GM19328 (cell line): ENCODE data around the gene PADI4.
"Not testable (repeated sequence)": the region's sequence is repeated elsewhere in the genome, so short reads cannot be mapped to it uniquely, and the experiment has no call there.

Experiments
- ATAC-seq: cut with Tn5 transposase; IDR thresholded peaks from one replicate; pipeline ENCODE4 v1.9.1; 2021; ENCODE audit warnings: mild to moderate bottlenecking, moderate library complexity; ENCODE audit not compliant: unreplicated experiment

The PADI4 gene

DNA sequence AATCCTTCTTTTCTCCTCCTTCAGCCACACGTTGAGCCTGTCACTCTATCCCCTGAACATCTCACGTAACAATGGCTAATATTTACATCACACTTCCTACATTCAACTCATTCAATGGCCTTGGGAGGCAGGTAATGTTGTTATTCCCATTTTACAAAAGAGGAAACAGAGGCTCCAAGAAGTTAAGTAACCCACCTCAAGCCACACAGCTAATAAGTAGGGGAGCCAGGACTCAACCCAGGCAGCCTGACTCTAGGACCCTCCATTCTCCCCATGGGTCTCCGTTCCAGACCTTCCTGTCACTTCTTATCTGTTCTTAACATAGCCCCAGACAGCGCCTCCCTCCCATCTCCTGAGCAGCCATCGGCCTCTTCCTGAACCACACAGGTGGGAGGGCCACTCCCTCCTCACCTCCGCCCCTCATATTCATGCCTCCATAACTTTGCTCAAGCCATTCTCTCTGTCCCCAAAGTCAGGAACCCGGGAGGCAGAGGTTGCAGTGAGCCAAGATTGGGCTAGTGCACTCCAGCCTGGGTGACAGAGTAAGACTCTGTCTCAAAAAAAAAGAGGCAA is 2.2 kb downstream of the PADI4 start:
- ATAC-seq = no peak

DNA sequence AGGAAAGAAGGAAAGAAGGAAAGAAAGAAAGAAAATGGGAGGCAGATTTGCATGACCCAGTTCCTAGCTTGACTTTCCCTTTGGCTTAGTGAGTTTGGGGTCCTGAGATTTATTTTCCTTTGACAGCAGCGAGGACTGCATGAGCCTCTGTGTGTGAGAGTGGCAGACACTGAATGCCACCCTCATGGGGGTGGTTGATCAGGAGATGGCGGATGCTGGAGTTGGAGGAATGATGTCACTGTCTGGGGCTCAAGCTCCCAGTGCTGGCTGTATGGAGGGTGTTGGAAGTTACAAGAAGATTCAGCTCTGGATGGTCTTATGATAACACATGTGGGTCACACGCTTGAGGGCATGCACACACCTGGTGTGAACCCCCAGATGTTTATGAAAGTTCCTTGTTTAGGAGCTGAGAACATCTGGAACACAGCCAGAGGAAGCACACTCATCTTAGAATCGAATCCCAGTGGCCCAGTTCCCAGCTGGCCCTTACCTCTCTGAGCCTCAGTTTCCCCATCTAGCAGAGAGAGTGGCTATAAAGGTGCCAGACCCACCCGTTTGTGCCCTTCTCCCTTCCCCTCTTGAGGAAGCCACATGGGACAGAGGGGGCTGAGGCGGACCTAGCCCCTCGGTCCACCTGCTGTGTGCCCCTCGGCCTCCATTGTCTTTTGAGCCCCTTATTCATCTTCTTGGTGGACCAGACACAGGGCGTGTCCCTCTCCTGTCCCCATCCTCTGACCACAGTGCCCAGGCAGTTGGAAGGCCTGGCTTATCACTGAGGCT is 5.7 kb downstream of the PADI4 start:
- no peak for ATAC-seq

DNA sequence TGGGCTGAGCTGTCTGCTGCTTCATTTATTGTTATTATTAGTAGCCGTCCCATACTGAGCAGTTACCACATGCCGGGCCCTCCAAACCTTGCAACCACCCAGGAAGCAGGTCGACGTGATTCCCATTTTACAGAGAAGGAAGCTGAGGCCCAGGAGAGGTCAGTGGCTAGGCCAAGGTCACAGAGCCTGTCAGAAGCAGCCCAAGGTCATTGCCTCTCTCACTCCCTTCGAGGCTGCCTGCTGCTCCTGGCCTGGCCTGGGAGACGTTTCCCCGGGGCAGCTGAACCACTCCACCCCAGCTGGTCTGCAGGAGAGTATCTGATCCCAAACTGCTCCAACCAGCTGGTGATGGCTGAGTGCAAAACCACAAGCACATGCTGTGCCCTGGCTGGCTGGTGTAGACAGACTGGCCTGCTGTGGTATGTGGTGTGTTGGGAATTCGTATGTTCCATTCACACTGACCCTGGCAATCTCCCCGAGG is 6.5 kb downstream of the PADI4 start:
- no peak for ATAC-seq

GRCh38 chr1:17315542-17316130 is 7.6 kb downstream of the PADI4 start:
- ATAC-seq = no peak

DNA sequence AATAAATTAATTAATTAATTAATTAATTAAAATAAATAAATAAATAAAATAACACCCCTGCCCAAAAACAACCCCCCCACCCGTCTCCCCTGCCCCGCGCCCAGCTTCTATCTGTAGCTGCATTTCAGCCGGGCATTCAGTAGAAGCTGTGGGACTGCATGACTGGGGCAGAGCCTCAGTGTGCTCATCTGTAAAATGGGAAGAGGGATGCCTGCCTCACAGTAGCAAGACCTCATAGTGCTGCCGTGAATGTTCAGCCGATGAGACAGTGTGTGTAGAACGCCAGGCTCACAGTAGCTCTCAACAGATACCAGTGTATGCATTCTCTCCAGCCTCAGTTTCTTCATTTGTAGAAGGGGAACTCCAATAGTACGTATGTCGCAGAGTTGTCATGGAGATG is 8.7 kb downstream of the PADI4 start:
- ATAC-seq = no peak

- no peak for ATAC-seq
Measured at GRCh38 chr1:17318262-17318661, 10.3 kb downstream of the PADI4 start.

DNA sequence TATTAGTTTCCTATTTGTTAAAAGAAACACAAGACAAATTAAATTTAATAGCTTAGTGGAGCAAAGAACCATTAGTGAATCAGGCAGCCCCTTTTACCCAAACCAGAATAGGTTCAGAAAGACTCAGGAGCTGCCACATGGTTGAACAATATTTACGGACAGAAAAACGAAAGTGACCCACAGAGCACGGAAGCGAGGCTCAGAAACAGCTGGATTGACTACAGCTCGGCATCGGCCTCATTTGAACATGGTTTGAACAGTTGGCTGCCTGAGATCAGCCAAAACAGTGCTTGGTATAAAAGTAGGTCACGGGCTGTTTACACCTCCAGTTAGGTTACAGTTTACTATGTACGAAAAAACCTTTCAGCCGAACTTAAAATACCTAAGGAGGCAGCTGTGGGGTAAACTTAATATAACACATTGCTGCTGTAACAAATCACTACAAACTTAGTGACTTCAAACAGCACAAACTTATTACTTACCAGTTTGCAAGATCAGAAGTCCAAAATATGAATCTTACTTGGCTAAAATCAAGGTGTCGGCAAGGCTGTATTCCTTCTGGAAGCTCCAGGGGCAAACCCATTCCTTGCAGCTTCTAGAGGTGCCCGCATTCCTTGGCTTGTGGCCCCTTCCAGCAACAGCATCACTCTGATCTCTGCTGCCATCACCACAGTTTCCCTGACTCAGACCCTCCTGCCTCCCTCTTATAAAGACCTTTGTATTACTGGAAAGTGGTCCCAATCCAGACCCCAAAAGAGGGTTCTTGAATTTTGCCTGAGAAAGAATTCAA is 11.8 kb downstream of the PADI4 start:
- no peak for ATAC-seq

DNA sequence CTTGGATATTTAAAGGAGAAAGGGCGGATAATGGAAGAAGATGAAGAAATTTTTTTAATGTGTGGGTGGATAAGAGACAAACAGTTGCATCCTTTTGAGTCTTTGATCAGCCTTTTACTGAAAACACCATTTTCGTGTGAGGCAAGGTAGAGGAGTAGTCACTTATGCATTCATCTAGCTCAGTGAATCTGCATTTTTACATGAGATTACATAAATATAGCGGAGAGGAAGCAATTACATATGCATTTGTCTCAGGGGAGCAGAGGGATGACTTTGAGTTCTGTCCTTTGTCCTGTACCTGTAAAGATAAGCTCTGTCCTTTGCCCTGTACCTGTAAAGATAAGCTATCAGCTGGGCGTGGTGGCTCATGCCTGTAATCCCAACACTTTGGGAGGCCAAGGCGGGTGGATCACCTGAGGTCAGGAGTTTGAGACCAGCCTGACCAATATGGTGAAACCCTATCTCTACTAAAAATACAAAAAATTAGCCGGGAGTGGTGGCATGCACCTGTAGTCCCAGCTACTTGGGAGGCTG is 13.9 kb downstream of the PADI4 start:
- not testable (repeated sequence) for ATAC-seq

GRCh38 chr1:17328855-17329254 is 20.9 kb downstream of the PADI4 start:
- no peak for ATAC-seq

- ATAC-seq = no peak
Measured at GRCh38 chr1:17329610-17330009, 21.6 kb downstream of the PADI4 start.

DNA sequence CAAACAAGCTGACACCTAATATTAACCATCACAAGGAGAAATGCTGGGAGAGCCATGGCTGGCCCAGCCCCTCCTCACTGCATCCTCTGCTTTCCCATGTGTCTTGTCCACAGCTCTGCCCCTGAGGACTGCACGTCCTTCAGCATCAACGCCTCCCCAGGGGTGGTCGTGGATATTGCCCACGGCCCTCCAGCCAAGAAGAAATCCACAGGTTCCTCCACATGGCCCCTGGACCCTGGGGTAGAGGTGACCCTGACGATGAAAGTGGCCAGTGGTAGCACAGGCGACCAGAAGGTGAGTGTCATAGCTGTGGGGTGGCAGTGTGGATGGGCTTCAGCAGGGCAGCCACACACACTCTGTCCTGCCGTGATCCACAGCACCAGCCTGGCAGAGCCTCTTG is 22.9 kb downstream of the PADI4 start:
- no peak for ATAC-seq

DNA sequence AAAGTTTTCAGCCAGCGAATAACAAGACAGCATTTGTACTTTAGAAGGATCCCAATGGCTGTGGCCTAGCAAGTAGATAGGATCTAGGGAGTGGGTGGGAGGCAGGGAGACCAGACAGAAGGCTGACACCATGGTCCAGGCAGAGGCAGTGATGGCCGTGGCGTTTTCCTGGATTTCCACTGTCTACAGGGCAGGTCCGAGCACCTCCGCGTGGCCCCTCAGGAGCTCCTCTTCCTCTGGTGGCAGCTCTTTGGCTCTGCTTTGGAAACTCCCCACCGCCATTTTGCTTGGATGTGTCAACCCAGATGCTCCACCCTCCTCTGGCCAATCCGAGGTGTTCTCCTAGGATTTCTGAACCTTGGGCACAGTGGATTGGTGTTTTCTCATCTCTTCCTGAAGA is 25.1 kb downstream of the PADI4 start:
- no peak for ATAC-seq

DNA sequence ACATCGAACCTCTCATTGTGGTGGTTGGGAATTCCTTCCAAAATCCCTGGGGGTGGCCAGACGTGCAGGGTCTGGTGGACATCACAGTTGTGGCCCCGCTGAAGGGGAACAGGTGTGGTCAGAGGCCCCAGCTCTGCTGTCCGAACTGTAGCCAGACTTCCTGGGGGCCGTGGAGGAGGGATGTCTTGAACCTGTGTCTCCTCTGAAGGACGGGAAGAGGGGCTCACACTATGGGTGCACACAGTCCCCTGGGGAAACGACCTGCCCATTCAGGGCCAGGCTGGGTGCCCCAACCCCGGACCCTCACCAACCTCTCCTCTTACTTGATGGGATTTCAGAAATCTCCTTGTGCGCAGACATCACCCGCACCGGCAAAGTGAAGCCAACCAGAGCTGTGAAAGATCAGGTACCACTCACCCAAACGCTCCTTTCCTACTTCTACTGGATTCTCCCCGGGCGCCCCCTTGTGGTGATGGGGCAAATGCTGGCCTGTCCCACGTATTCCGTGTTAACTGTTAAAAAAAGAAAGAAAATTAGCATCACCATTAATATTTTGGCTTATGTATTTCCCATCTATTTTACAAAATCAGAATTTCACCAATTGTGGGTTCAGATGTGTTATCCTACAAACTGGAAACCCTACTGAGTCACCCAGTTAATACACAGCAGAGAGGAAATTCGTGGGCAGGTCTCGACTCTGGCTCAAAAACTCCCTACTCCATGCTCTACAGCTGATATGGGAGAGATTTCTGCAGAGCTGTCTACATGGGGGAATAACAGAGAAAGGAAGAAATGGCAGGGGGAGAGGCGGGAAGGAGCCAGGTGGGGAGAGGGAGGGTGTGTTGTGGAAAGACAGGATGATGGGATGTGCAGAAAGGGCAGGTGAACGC is 28.1 kb downstream of the PADI4 start:
- ATAC-seq = no peak

DNA sequence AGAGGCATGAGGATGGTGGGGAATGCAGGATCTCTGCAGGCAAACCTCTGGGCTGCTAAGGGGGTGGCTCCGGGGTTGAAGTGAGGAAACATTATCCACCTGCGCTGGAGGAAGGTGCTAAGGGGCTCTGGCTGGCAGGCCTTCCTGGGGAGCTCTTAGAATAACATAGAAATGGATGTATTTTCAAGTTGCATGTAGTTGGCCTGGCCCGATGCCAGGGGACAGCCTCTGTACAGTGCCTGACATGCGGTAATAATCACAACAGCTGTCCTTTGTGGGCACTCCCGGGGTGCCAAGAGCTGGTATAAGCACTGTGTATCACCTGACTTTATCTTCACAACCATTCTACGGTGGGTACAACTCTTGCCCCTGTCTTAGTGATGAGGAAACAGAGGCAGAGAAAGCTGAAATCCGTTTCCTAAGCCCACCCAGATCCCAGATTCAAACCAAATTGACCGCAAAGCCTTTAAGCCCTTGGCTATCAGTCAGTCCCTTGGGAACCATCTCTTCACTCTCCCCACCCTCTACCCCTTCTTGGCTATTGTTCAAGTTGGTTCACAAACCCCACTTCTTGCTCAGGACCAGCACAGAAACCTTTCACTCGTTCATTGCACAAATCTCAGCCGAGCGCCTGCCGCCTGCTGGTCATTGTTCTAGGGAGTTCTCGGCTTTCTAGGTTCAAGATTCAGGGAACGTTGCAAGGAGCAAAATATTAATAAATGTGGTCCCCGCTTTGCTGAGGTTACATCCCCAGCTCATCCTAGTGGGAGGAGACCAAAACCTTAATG is 30.9 kb downstream of the PADI4 start:
- ATAC-seq = no peak

DNA sequence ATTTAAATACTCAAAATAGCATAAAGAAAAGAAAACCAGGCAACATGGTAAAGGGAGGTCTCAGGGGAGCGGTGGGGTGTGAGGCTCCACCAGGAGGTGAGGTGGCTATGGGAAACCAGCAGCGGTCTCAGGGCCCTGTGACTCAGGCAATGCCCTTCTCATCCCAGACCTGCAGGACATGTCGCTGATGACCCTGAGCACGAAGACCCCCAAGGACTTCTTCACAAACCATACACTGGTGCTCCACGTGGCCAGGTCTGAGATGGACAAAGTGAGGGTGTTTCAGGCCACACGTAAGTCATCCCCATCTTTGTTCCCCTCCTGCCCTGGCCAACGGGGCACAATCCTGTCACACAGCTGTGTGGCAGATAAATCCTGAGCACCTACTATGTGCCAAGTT is 31.5 kb downstream of the PADI4 start:
- ATAC-seq = no peak

GRCh38 chr1:17340358-17340757 is 32.4 kb downstream of the PADI4 start:
- ATAC-seq = no peak

DNA sequence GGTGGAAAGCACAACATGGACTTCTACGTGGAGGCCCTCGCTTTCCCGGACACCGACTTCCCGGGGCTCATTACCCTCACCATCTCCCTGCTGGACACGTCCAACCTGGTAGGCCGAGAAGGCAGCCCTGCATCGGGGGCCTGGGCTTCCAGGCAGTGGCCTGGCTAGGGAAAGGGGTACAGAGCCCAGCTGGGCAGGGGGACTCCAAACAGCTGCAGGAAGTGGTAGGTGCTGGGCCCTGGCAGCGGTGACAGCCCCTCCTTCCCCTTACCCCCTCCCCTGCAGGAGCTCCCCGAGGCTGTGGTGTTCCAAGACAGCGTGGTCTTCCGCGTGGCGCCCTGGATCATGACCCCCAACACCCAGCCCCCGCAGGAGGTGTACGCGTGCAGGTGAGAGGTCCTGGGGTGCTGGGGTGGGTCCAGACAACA is 34.0 kb downstream of the PADI4 start:
- ATAC-seq = no peak

DNA sequence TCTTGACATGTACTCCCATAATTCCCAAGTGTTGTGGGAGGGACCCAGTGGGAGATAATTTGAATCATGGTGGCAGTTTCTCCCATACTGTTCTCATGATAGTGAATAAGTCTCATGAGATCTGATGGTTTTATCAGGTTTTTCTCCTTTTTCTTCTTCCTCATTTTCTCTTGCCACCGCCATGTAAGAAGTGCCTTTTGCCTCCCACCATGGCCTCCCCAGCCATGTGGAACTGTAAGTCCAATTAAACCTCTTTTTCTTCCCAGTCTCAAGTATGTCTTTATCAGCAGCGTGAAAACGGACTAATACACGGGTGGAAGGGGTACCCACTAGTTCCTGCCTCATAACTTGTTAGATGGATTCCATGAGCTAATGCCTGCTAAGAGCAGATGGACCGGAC is 37.5 kb downstream of the PADI4 start:
- ATAC-seq = not testable (repeated sequence)

GRCh38 chr1:17346046-17346789 is 38.2 kb downstream of the PADI4 start:
- ATAC-seq = no peak
